ENCODE measurements around the gene RBM42. TPM values are rescaled to one million over a fixed set of nuclear protein-coding genes. Genes with fewer than 3 reads are reported as not detected.

RBM42 gene
- total and polyA plus RNA-seq, 9 of the 15 experiments (the other 6 are each of a cell fraction or from before 2014, with no cell fraction given) = 5.7 to 149 (median 32.4) TPM

DNA sequence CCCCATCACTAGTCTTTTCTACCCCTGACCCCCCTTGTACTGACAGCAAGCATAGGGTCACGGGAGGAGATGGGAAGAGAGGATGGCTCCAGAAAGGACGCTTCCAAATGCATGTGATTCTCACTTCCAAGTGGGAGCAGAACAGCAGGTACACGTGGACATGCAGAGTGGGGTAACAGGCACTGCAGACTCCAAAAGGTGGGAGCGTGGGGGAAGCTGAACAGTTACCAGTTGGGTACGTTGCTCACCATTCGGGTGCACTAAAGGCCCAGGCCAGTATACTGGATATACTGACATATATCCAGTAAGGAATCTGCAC lies 10.4 kb downstream of the RBM42 start:
- H3K9me3 ChIP-seq (replicated peaks; ENCODE audit: control insufficient read depth, insufficient read depth, low read depth, low read length) = no peaks in the 10 kb centered on the region
- DNase-seq (ENCODE audit: extremely low read depth in 1 of 4, low spot score in 3 of 4) = no peak
- ChIA-PET CTCF (ENCODE audit: low intra/inter-chr PET ratio) (no interaction called here), POLR2A (no interaction called here)
- intact Hi-C loops (cut with micrococcal nuclease) (no loop called here), in situ Hi-C loops (cut with MboI) (no loop called here)
- peaks cover 21 to 42% of the 10 kb centered on the region in 2 experiments for H3K4me1 ChIP-seq (replicated peaks in 1 of 2; ENCODE audit: control insufficient read depth in 2 of 2, insufficient read depth in 2 of 2, low read length in 2 of 2)
- no peak for FAIRE-seq
- H3K79me2 ChIP-seq (ENCODE audit: control insufficient read depth, insufficient read depth, low read length) = no peaks in the 10 kb centered on the region
- no peak overlapping the region for H3K4me3 ChIP-seq
- 65% methylated on average over 6 of the region's 6 CpGs for WGBS (ENCODE audit: insufficient coverage, low coverage, missing lambda C conversion rate)
- H3K9me1 ChIP-seq (ENCODE audit: control insufficient read depth, insufficient read depth, low read length) = no peaks in the 10 kb centered on the region
- ATAC-seq = no peak
- BruUV-seq (replicated peaks) = no TSS peak
- H3K27me3 ChIP-seq (ENCODE audit: control insufficient read depth in 2 of 2, insufficient read depth in 2 of 2, low read length in 2 of 2) = no peaks in the 10 kb centered on the region
- H3K9ac ChIP-seq (ENCODE audit: insufficient read depth in 1 of 2, low read depth in 2 of 2, low read length in 2 of 2) = peak overlapping the region in 1 of 2 experiments; percentile 55; a peak in 1 of 4 replicates
- no peaks in the 10 kb centered on the region for H4K20me1 ChIP-seq (replicated peaks; ENCODE audit: control insufficient read depth, insufficient read depth, low read length)
- peak overlapping the region; percentile 12; the same call in 1 of the 3 replicates for H3K27ac ChIP-seq (ENCODE audit: extremely low read depth, low read depth, low read length)
- H2AFZ ChIP-seq (ENCODE audit: low read depth, low read length) = no peak overlapping the region
- H3K36me3 ChIP-seq (ENCODE audit: control insufficient read depth, insufficient read depth, low read length) = peaks cover 39% of the 10 kb centered on the region
- H3K4me2 ChIP-seq (ENCODE audit: insufficient read depth, low read length) = no peak overlapping the region
- no peak for TF ChIP-seq TRIM28 (IDR thresholded peaks at IDR 0.05)
- no peak for TF ChIP-seq ZNF57 (CRISPR knock-in tag; IDR thresholded peaks at IDR 0.05)
- no peak for TF ChIP-seq RBM22 (IDR thresholded peaks at IDR 0.05; ENCODE audit: low read depth, low read length, poor library complexity, severe bottlenecking)
- TF ChIP-seq KLF1 (tag; IDR thresholded peaks at IDR 0.05) = no peak
- TF ChIP-seq ELF2 (CRISPR knock-in tag; IDR thresholded peaks at IDR 0.05) = no peak
- no peak for TF ChIP-seq HINFP (tag; conservative IDR thresholded peaks at IDR 0.05; ENCODE audit: low read depth)
- no peak for TF ChIP-seq CHCHD3 (CRISPR knock-in tag; IDR thresholded peaks at IDR 0.05)
- no peak for TF ChIP-seq EHMT2 (IDR thresholded peaks at IDR 0.05)
- no peak for TF ChIP-seq RCOR1 (IDR thresholded peaks at IDR 0.05; ENCODE audit: borderline replicate concordance in 1 of 2, low read depth in 2 of 2, low read length in 2 of 2)
- TF ChIP-seq NCOR1 (IDR thresholded peaks at IDR 0.05) = no peak
- no peak for TF ChIP-seq ZNF197 (CRISPR knock-in tag; IDR thresholded peaks at IDR 0.05; ENCODE audit: low read depth)
- TF ChIP-seq POLR2A (conservative IDR thresholded peaks at IDR 0.05) = 0 out of 2 replicates have a peak, but pooled peaks have one; percentile 15
- no peak for TF ChIP-seq GABPB1 (CRISPR knock-in tag; IDR thresholded peaks at IDR 0.05)
- TF ChIP-seq CREB1 (IDR thresholded peaks at IDR 0.05) = 0 out of 2 replicates have a peak, but pooled peaks have one; percentile 1
- TF ChIP-seq CREB1 (CRISPR knock-in tag; IDR thresholded peaks at IDR 0.05) = no peak
- no peak for TF ChIP-seq NCOA2 (IDR thresholded peaks at IDR 0.05; ENCODE audit: partially characterized antibody in 2 of 2)
- TF ChIP-seq KLF6 (CRISPR knock-in tag; IDR thresholded peaks at IDR 0.05; ENCODE audit: borderline replicate concordance) = no peak
- TF ChIP-seq DIDO1 (tag; IDR thresholded peaks at IDR 0.05; ENCODE audit: low read depth) = no peak
- TF ChIP-seq ATF1 (CRISPR knock-in tag; IDR thresholded peaks at IDR 0.05) = no peak
- peak; percentile 22; the same call in 1 of the 2 replicates for TF ChIP-seq ATF1 (tag; IDR thresholded peaks at IDR 0.05)
- TF ChIP-seq JUND (IDR thresholded peaks at IDR 0.05; ENCODE audit: borderline replicate concordance, low read depth, low read length) = no peak
- no peak for TF ChIP-seq JUND (tag; IDR thresholded peaks at IDR 0.05; ENCODE audit: borderline replicate concordance, low read depth, low read length)

All from K562 (cell line).